A549 (cell line): Measurements from ENCODE around the gene COL24A1. TPM values are rescaled to one million over a fixed set of nuclear protein-coding genes. Genes with fewer than 3 reads are reported as not detected.

Experiments
- ATAC-seq, 2 experiments: fragments of 200-7000 bp in 1 of 2; fragments of >200 bp in 1 of 2; cut with Nextera tagmentation in 1 of 2; cut with Tn5 transposase in 1 of 2; 3 replicates each; pipeline versions ENCODE4 v1.8.0 to v1.9.1; 2018 to 2020; ENCODE audit warnings: mild to moderate bottlenecking in 1 of 2, moderate library complexity in 1 of 2
- CTCF ChIA-PET: fragments of 300-600 bp; sonication (Branson Sonifier 250); formaldehyde crosslinking; extraction: SDS; loops from one replicate; lab custom pipeline; 2021; ENCODE audit warnings: antibody characterized with exemption, inconsistent platforms; lab: Yijun Ruan, JAX
- POLR2A ChIA-PET: fragments of 350-600 bp; formaldehyde crosslinking; extraction: SDS; loops from one replicate; lab custom pipeline; 2021; ENCODE audit warnings: antibody characterized with exemption, inconsistent platforms; lab: Yijun Ruan, JAX
- DNase-seq, 2 experiments: peaks; one replicate each; pipeline versions ENCODE4 v3.0.0 to v3.0.0-alpha.2; 2011 to 2016; ENCODE audit warnings: low read depth in 1 of 2, low spot score in 1 of 2
- FAIRE-seq: peaks from 2 replicates; lab custom pipeline; 2011; peaks lifted over from hg19 to GRCh38; lab: Jason Lieb, UNC
- H3K27ac ChIP-seq, 2 experiments: fragments of >200 bp; sonication (Bioruptor Twin); formaldehyde crosslinking; 3 replicates each; pipeline ENCODE4 v1.5.1; 2016 to 2017
- H3K4me1 ChIP-seq: fragments of >200 bp; sonication (Bioruptor Twin); formaldehyde crosslinking; 3 replicates; pipeline ENCODE4 v1.6.1; 2016
- H3K4me2 ChIP-seq: fragments of >200 bp; sonication (Bioruptor Twin); formaldehyde crosslinking; 3 replicates; pipeline ENCODE4 v1.6.1; 2016
- H3K4me3 ChIP-seq: fragments of >200 bp; sonication (Bioruptor Twin); formaldehyde crosslinking; 3 replicates; pipeline ENCODE4 v1.5.1; 2016
- H3K9me3 ChIP-seq: fragments of >200 bp; sonication (Bioruptor Twin); formaldehyde crosslinking; 3 replicates; pipeline ENCODE4 v1.6.1; 2016
- BHLHE40 ChIP-seq: IDR thresholded peaks from 2 replicates; pipeline ENCODE4 v1.6.1; 2012; ENCODE audit warnings: low read depth, low read length, inconsistent platforms
- CHD2 ChIP-seq: fragments of 150-350 bp; IDR thresholded peaks from 2 replicates; pipeline ENCODE4 v1.6.1; 2014; ENCODE audit warnings: low read length; ENCODE audit not compliant: partially characterized antibody
- FOSL2 ChIP-seq, 2 experiments: fragments of 450-650 bp in 1 of 2; fragments of >200 bp in 1 of 2; sonication (Bioruptor Twin) in 1 of 2; formaldehyde crosslinking; IDR thresholded peaks; 2 replicates each; pipeline versions ENCODE4 v1.5.0 to v1.6.1; 2016 to 2020; ENCODE audit warnings: mild to moderate bottlenecking in 1 of 2, moderate library complexity in 1 of 2
- FOXS1 ChIP-seq: fragments of 250-450 bp; sonication (Bioruptor Pico); IDR thresholded peaks from 2 replicates; pipeline ENCODE4 v1.5.0; 2020; ENCODE audit warnings: mild to moderate bottlenecking, moderate library complexity
- HEYL ChIP-seq: fragments of 250-450 bp; sonication (Bioruptor Pico); IDR thresholded peaks from 2 replicates; pipeline ENCODE4 v1.8.0; 2021; ENCODE audit warnings: mild to moderate bottlenecking, moderate library complexity
- KDM1A ChIP-seq: fragments of 200-600 bp; sonication (generic); IDR thresholded peaks from 2 replicates; pipeline ENCODE4 v1.6.1; 2016; ENCODE audit warnings: low read depth, mild to moderate bottlenecking
- MAZ ChIP-seq: fragments of 150-350 bp; IDR thresholded peaks from 2 replicates; pipeline ENCODE4 v1.6.1; 2014; ENCODE audit warnings: antibody characterized with exemption, low read depth, low read length, borderline replicate concordance
- MYC ChIP-seq: IDR thresholded peaks from 2 replicates; pipeline ENCODE4 v1.6.1; 2012; ENCODE audit warnings: mild to moderate bottlenecking, inconsistent platforms, low read length, improper control_type of control experiment, borderline replicate concordance
- NR3C1 ChIP-seq: fragments of >200 bp; sonication (Bioruptor Twin); formaldehyde crosslinking; IDR thresholded peaks from 3 replicates; pipeline ENCODE4 v1.6.1; 2017
- PHF8 ChIP-seq: fragments of 200-600 bp; sonication (generic); IDR thresholded peaks from 2 replicates; pipeline ENCODE4 v1.6.1; 2016; ENCODE audit warnings: low read depth, mild to moderate bottlenecking, antibody characterized with exemption, moderate library complexity, borderline replicate concordance
- POLR2AphosphoS2 ChIP-seq: conservative IDR thresholded peaks from 2 replicates; pipeline ENCODE4 v1.6.1; 2012; ENCODE audit warnings: low read length, improper control_type of control experiment, inconsistent platforms
- RARB ChIP-seq: fragments of 250-450 bp; sonication (Bioruptor Pico); IDR thresholded peaks from 2 replicates; pipeline ENCODE4 v1.8.0; 2021; ENCODE audit warnings: mild to moderate bottlenecking, moderate library complexity
- RFX5 ChIP-seq: fragments of 450-650 bp; IDR thresholded peaks from 2 replicates; pipeline ENCODE4 v1.7.1; 2014; ENCODE audit warnings: antibody characterized with exemption, mild to moderate bottlenecking, moderate library complexity
- RNF2 ChIP-seq: fragments of 200-600 bp; sonication (generic); IDR thresholded peaks from 2 replicates; pipeline ENCODE4 v1.6.1; 2016; ENCODE audit warnings: low read depth, mild to moderate bottlenecking, antibody characterized with exemption, moderate library complexity, borderline replicate concordance
- SMC3 ChIP-seq: fragments of >200 bp; sonication (Bioruptor Twin); formaldehyde crosslinking; IDR thresholded peaks from 3 replicates; pipeline ENCODE4 v1.6.1; 2018; ENCODE audit warnings: inconsistent platforms
- SREBF2 ChIP-seq: fragments of 450-650 bp; IDR thresholded peaks from 2 replicates; pipeline ENCODE4 v1.6.1; 2014; ENCODE audit warnings: mild to moderate bottlenecking, moderate library complexity
- TFCP2L1 ChIP-seq: fragments of 250-450 bp; sonication (Bioruptor Pico); IDR thresholded peaks from 2 replicates; pipeline ENCODE4 v1.5.0; 2021; ENCODE audit warnings: mild to moderate bottlenecking
- TP53 ChIP-seq: fragments of 250-450 bp; sonication (Bioruptor Pico); IDR thresholded peaks from 2 replicates; pipeline ENCODE4 v1.5.0; 2021; ENCODE audit warnings: mild to moderate bottlenecking, moderate library complexity
- ZNF302 ChIP-seq: fragments of 250-450 bp; sonication (Bioruptor Pico); IDR thresholded peaks from 2 replicates; pipeline ENCODE4 v1.9.0; 2021; ENCODE audit warnings: inconsistent platforms, mild to moderate bottlenecking, moderate library complexity
- ZSCAN20 ChIP-seq: fragments of 250-450 bp; sonication (Bioruptor Pico); IDR thresholded peaks from 2 replicates; pipeline ENCODE4 v1.8.0; 2022; ENCODE audit warnings: mild to moderate bottlenecking, moderate library complexity
- WGBS: methylation state at CpG from one replicate; pipeline ENCODE4 v1.1.6; 2017; ENCODE audit errors: missing lambda C conversion rate; 5-methylcytosine and 5-hydroxymethylcytosine counted together
- polyA plus RNA-seq, 4 experiments: library from polyadenylated mRNA; depleted of rRNA in 3 of 4; stranded (reverse); fragments of >200 nt; fragmentation: RNase III in 1 of 4; extraction: RNeasy Plus Mini Kit Qiagen cat#74134 plus additional on column Dnase treatment in 1 of 4; gene quantifications; 2 replicates in 3 of 4; 3 replicates in 1 of 4; pipeline ENCODE4 v1.2.3, GENCODE V29; 2011 to 2017
- TF ChIP-seq, protein P1 (sequence below): fragments of 150-350 bp; IDR thresholded peaks from 2 replicates; pipeline ENCODE4 v1.6.1; 2014; ENCODE audit warnings: low read depth, mild to moderate bottlenecking, low read length
- TF ChIP-seq, protein P2 (sequence below): fragments of 250-450 bp; sonication (Bioruptor Pico); IDR thresholded peaks from 2 replicates; pipeline ENCODE4 v1.5.0; 2021; ENCODE audit warnings: mild to moderate bottlenecking, moderate library complexity, borderline replicate concordance
- TF ChIP-seq, protein P3 (sequence below): fragments of >200 bp; sonication (Bioruptor Twin); formaldehyde crosslinking; IDR thresholded peaks from 3 replicates; pipeline ENCODE4 v1.5.1; 2016
- TF ChIP-seq, protein P4 (sequence below): fragments of >200 bp; sonication (Bioruptor Twin); formaldehyde crosslinking; IDR thresholded peaks from 3 replicates; pipeline ENCODE4 v1.6.1; 2016

COL24A1 gene
- polyA plus RNA-seq, 2 of the 4 experiments (the other 2 are of a cell fraction): 0.03 to 0.13 TPM

DNA sequence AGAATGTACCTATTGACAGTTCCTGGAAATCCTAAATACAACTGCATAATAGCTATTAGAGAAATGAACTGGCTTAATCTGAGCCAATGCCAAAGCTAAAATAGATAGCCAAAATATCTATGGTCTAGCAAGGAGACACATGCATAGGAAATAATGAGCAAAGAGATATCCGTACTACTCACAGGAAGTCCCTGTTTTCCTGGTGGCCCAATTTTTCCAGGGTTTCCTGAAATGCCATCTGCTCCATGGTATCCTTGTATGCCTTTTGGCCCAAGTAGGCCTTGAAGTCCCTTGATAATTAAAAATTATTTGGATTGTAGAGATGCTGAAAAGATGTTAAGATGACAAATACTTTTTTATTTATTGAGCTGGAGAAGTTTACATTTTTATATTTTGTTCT is 340.0 kb downstream of the COL24A1 start:
- no peak overlapping the region for H3K4me3 ChIP-seq
- H3K4me1 ChIP-seq: peaks cover 10% of the 10 kb centered on the region; the same call in 2 of the 3 replicates
- DNase-seq (no peak), ATAC-seq (no peak), FAIRE-seq (no peak)
- H3K27ac ChIP-seq: no peak overlapping the region
- H3K9me3 ChIP-seq: no peaks in the 10 kb centered on the region
- ChIA-PET CTCF (no interaction called here), POLR2A (no interaction called here)
- no peak overlapping the region for H3K4me2 ChIP-seq
- TF ChIP-seq, protein P1, sequence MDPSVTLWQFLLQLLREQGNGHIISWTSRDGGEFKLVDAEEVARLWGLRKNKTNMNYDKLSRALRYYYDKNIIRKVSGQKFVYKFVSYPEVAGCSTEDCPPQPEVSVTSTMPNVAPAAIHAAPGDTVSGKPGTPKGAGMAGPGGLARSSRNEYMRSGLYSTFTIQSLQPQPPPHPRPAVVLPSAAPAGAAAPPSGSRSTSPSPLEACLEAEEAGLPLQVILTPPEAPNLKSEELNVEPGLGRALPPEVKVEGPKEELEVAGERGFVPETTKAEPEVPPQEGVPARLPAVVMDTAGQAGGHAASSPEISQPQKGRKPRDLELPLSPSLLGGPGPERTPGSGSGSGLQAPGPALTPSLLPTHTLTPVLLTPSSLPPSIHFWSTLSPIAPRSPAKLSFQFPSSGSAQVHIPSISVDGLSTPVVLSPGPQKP: no peak
- TF ChIP-seq, protein P2, sequence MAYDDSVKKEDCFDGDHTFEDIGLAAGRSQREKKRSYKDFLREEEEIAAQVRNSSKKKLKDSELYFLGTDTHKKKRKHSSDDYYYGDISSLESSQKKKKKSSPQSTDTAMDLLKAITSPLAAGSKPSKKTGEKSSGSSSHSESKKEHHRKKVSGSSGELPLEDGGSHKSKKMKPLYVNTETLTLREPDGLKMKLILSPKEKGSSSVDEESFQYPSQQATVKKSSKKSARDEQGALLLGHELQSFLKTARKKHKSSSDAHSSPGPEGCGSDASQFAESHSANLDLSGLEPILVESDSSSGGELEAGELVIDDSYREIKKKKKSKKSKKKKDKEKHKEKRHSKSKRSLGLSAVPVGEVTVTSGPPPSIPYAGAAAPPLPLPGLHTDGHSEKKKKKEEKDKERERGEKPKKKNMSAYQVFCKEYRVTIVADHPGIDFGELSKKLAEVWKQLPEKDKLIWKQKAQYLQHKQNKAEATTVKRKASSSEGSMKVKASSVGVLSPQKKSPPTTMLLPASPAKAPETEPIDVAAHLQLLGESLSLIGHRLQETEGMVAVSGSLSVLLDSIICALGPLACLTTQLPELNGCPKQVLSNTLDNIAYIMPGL: no peak
- TF ChIP-seq POLR2AphosphoS2: no peak
- no peak for TF ChIP-seq ZSCAN20 (CRISPR knock-in tag)
- no peak for TF ChIP-seq HEYL (CRISPR knock-in tag)
- no peak for TF ChIP-seq TFCP2L1 (CRISPR knock-in tag)
- TF ChIP-seq FOXS1 (CRISPR knock-in tag): no peak
- 86% methylated on average over 1 of the region's 1 CpG for WGBS

DNA sequence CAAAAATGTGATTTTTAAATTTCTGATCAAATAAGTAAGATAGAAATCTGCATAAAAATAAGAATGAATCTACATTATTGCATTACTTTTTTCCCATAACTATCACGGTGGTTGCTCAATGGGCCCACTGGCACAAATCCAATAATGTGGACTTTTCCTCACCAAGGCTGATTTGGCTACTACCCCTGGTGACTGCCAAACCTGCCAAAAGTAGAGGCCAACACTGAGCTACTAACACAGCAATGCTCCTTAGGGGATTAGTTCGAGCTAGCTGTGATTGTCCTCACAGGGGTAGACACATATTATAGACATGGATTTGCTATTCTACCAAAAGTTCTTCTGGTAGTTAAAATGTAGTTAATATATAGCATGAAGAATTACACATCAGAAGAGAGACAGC is 340.7 kb downstream of the COL24A1 start:
- Histone ChIP-seq H3K27ac (no peak overlapping the region), H3K9me3 (no peaks in the 10 kb centered on the region), H3K4me1 (peaks cover 10% of the 10 kb centered on the region; the same call in 2 of the 3 replicates), H3K4me3 (no peak overlapping the region), H3K4me2 (no peak overlapping the region)
- ChIA-PET CTCF (no interaction called here), POLR2A (no interaction called here)
- FAIRE-seq: no peak
- DNase-seq: no peak
- TF ChIP-seq, protein P3, sequence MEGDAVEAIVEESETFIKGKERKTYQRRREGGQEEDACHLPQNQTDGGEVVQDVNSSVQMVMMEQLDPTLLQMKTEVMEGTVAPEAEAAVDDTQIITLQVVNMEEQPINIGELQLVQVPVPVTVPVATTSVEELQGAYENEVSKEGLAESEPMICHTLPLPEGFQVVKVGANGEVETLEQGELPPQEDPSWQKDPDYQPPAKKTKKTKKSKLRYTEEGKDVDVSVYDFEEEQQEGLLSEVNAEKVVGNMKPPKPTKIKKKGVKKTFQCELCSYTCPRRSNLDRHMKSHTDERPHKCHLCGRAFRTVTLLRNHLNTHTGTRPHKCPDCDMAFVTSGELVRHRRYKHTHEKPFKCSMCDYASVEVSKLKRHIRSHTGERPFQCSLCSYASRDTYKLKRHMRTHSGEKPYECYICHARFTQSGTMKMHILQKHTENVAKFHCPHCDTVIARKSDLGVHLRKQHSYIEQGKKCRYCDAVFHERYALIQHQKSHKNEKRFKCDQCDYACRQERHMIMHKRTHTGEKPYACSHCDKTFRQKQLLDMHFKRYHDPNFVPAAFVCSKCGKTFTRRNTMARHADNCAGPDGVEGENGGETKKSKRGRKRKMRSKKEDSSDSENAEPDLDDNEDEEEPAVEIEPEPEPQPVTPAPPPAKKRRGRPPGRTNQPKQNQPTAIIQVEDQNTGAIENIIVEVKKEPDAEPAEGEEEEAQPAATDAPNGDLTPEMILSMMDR: no peak
- no peak for TF ChIP-seq RARB (CRISPR knock-in tag)
- no peak for TF ChIP-seq RFX5
- TF ChIP-seq FOXS1 (CRISPR knock-in tag): no peak
- TF ChIP-seq MAZ: no peak
- no peak for TF ChIP-seq BHLHE40
- TF ChIP-seq RNF2: no peak
- TF ChIP-seq ZNF302 (CRISPR knock-in tag): no peak
- no peak for TF ChIP-seq FOSL2 (IDR thresholded peaks at IDR 0.05)
- no peak for TF ChIP-seq FOSL2 (CRISPR knock-in tag; IDR thresholded peaks at IDR 0.05)
- TF ChIP-seq SREBF2: no peak
- no peak for TF ChIP-seq PHF8
- TF ChIP-seq SMC3: no peak
- TF ChIP-seq CHD2: no peak
- no peak for TF ChIP-seq TFCP2L1 (CRISPR knock-in tag)
- TF ChIP-seq MYC: no peak
- TF ChIP-seq TP53 (CRISPR knock-in tag): no peak
- TF ChIP-seq NR3C1: no peak
- no peak for TF ChIP-seq KDM1A
- TF ChIP-seq, protein P4, sequence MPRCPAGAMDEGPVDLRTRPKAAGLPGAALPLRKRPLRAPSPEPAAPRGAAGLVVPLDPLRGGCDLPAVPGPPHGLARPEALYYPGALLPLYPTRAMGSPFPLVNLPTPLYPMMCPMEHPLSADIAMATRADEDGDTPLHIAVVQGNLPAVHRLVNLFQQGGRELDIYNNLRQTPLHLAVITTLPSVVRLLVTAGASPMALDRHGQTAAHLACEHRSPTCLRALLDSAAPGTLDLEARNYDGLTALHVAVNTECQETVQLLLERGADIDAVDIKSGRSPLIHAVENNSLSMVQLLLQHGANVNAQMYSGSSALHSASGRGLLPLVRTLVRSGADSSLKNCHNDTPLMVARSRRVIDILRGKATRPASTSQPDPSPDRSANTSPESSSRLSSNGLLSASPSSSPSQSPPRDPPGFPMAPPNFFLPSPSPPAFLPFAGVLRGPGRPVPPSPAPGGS: no peak
- 74% methylated on average over 2 of the region's 2 CpGs for WGBS
- ATAC-seq: no peak
